K562 (cell line): ENCODE results near the gene CRABP2. TPM values are rescaled to one million over a fixed set of nuclear protein-coding genes. Genes with fewer than 3 reads are reported as not detected.
A peak's percentile ranks its signal among the peaks of the same experiment; 100 is the strongest.

Experiments used
- JUND ChIP-seq, 2 experiments: IDR thresholded peaks; 2 replicates in 1 of 2; 3 replicates in 1 of 2; pipeline ENCODE4 v1.6.1; 2011; ENCODE audit warnings: borderline replicate concordance in 2 of 2, low read depth in 2 of 2, low read length in 2 of 2, improper control_type of control experiment in 1 of 2, missing biosample characterization in 1 of 2, missing genetic modification characterization in 1 of 2, missing genetic modification reagents in 1 of 2
- polyA plus RNA-seq, 8 experiments: library from polyadenylated mRNA; depleted of rRNA in 4 of 8; stranded (reverse) in 5 of 8; unstranded in 3 of 8; fragments of >200 nt; fragmentation: Nextera tagmentation in 2 of 8; fragmentation: Illumina TruSeq in 1 of 8; extraction: Ambion mirVana in 2 of 8; extraction: Trizol in 1 of 8; gene quantifications; 2 replicates each; pipeline versions ENCODE4 v1.2.1 to v1.2.3, GENCODE V29; 2011 to 2014; ENCODE audit warnings: inconsistent platforms in 1 of 8, missing spikeins in 1 of 8
- total RNA-seq, 7 experiments: library from RNA; depleted of rRNA in 6 of 7; stranded (reverse); fragments of >200 nt in 6 of 7; fragmentation: Illumina TruSeq in 2 of 7; extraction: Trizol in 2 of 7; gene quantifications; 2 replicates each; pipeline versions ENCODE4 v1.2.1 to v1.2.3, GENCODE V29; 2011 to 2021; ENCODE audit warnings: low replicate concordance in 1 of 7
- TF ChIP-seq, protein P1 (sequence below): sonication (generic); formaldehyde crosslinking; IDR thresholded peaks from 2 replicates; pipeline ENCODE4 v1.8.0; 2023; ENCODE audit warnings: mild to moderate bottlenecking, missing genetic modification reagents
- TF ChIP-seq, protein P2 (sequence below): sonication (generic); formaldehyde crosslinking; IDR thresholded peaks from 2 replicates; pipeline ENCODE4 v1.8.0; 2022; ENCODE audit warnings: missing genetic modification reagents, mild to moderate bottlenecking, moderate library complexity, borderline replicate concordance

The CRABP2 gene
- total and polyA plus RNA-seq, 9 of the 15 experiments (the other 6 are each of a cell fraction or from before 2014, with no cell fraction given) = 0.30 to 2.5 (median 0.82) TPM

DNA sequence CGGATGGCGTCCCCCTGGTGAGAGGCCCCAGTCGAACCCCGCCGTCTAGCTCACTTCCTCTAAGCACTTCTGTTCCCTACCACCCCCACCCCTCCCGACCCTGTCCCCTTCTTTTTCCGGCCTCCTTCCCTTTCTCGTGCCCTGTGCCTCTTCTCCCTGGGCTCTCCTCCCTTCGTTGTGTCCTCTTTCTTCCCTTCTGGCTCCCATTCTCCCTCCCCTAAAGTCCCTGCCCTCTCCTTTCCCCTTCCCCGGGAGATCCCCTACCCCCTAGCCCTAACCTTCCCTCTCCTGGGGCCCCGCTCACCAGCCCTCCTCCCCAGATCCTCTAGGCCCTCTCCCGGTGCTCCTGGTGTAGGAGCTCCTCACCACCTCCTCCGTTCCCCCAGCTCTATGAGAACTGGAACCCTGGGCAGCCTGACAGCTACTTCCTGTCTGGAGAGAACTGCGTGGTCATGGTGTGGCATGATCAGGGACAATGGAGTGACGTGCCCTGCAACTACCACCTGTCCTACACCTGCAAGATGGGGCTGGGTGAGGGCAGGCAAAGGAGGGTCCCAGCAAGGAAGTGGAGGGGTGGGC lies 47.6 kb downstream of the CRABP2 start (continued):
- TF ChIP-seq, protein P1, sequence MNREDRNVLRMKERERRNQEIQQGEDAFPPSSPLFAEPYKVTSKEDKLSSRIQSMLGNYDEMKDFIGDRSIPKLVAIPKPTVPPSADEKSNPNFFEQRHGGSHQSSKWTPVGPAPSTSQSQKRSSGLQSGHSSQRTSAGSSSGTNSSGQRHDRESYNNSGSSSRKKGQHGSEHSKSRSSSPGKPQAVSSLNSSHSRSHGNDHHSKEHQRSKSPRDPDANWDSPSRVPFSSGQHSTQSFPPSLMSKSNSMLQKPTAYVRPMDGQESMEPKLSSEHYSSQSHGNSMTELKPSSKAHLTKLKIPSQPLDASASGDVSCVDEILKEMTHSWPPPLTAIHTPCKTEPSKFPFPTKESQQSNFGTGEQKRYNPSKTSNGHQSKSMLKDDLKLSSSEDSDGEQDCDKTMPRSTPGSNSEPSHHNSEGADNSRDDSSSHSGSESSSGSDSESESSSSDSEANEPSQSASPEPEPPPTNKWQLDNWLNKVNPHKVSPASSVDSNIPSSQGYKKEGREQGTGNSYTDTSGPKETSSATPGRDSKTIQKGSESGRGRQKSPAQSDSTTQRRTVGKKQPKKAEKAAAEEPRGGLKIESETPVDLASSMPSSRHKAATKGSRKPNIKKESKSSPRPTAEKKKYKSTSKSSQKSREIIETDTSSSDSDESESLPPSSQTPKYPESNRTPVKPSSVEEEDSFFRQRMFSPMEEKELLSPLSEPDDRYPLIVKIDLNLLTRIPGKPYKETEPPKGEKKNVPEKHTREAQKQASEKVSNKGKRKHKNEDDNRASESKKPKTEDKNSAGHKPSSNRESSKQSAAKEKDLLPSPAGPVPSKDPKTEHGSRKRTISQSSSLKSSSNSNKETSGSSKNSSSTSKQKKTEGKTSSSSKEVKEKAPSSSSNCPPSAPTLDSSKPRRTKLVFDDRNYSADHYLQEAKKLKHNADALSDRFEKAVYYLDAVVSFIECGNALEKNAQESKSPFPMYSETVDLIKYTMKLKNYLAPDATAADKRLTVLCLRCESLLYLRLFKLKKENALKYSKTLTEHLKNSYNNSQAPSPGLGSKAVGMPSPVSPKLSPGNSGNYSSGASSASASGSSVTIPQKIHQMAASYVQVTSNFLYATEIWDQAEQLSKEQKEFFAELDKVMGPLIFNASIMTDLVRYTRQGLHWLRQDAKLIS (CRISPR knock-in tag) = peak; percentile 75; the same call in 1 of the 2 replicates
- TF ChIP-seq, protein P2, sequence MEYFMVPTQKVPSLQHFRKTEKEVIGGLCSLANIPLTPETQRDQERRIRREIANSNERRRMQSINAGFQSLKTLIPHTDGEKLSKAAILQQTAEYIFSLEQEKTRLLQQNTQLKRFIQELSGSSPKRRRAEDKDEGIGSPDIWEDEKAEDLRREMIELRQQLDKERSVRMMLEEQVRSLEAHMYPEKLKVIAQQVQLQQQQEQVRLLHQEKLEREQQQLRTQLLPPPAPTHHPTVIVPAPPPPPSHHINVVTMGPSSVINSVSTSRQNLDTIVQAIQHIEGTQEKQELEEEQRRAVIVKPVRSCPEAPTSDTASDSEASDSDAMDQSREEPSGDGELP (CRISPR knock-in tag) = peak; percentile 7; the same call in 1 of the 2 replicates
- no peak for TF ChIP-seq JUND (IDR thresholded peaks at IDR 0.05; ENCODE audit: borderline replicate concordance, low read depth, low read length)
- no peak for TF ChIP-seq JUND (tag; IDR thresholded peaks at IDR 0.05; ENCODE audit: borderline replicate concordance, low read depth, low read length)
